ENCODE results near the gene NDUFS4. TPM values are rescaled to one million over a fixed set of nuclear protein-coding genes. Genes with fewer than 3 reads are reported as not detected.

The NDUFS4 gene
- total and polyA plus RNA-seq, 2 of the 4 experiments (the other 2 are of a cell fraction) = 34.2 to 70.1 TPM

GRCh38 chr5:53613536-53613935 is 53.1 kb downstream of the NDUFS4 start:
- no peak for DNase-seq
- no peak overlapping the region for H3K27ac ChIP-seq (ENCODE audit: insufficient read depth, low read length)
- no peak overlapping the region for H2AK9ac ChIP-seq (replicated peaks; ENCODE audit: low read depth, low read length, poor library complexity)
- no peak overlapping the region for H2BK120ac ChIP-seq (ENCODE audit: low read depth, low read length)
- H3K27me3 ChIP-seq (ENCODE audit: control insufficient read depth, insufficient read depth, low read length) = no peaks in the 10 kb centered on the region
- ChIA-PET CTCF (no interaction called here), POLR2A (ENCODE audit: unreplicated experiment) (interaction anchor here (0.5 kb wide), 1 partner anchor 41 kb away, joined by 4 read pairs; no protein-coding TSS in a partner anchor)
- in situ Hi-C loops (cut with MboI; ENCODE audit: low sequenced_read_pairs) = no loop called here
- H2BK15ac ChIP-seq (ENCODE audit: low read depth, low read length) = no peak overlapping the region
- H3K4me2 ChIP-seq (ENCODE audit: low read depth, low read length) = no peak overlapping the region
- H2BK20ac ChIP-seq (ENCODE audit: low read depth, low read length) = no peak overlapping the region
- no peaks in the 10 kb centered on the region for H3K36me3 ChIP-seq (ENCODE audit: control insufficient read depth, insufficient read depth, low read length)
- H2AK5ac ChIP-seq (ENCODE audit: low read depth, low read length) = no peak overlapping the region
- peaks cover 12% of the 10 kb centered on the region for H4K20me1 ChIP-seq (ENCODE audit: insufficient read depth, low read length)
- no peak overlapping the region for H3K14ac ChIP-seq (replicated peaks; ENCODE audit: low read depth, low read length)
- no peak overlapping the region for H2AFZ ChIP-seq (replicated peaks; ENCODE audit: low read length, poor library complexity)
- H3K9me1 ChIP-seq (ENCODE audit: insufficient read depth, low read length) = no peaks in the 10 kb centered on the region
- H3K18ac ChIP-seq (ENCODE audit: low read depth, low read length) = no peak overlapping the region
- peaks cover 23 to 47% of the 10 kb centered on the region in 2 experiments for H3K79me1 ChIP-seq (ENCODE audit: low read depth in 1 of 2, low read length in 2 of 2)
- H3K4me1 ChIP-seq (ENCODE audit: control insufficient read depth, insufficient read depth, low read length) = peaks cover 2% of the 10 kb centered on the region; the same call in 1 of the 2 replicates
- no peak overlapping the region for H4K91ac ChIP-seq (ENCODE audit: insufficient read depth, low read depth, low read length)
- no peak overlapping the region for H3K9ac ChIP-seq (ENCODE audit: low read depth, low read length)
- TF ChIP-seq SMC3 (IDR thresholded peaks at IDR 0.05; ENCODE audit: low read depth, low read length) (no peak), RCOR1 (IDR thresholded peaks at IDR 0.05; ENCODE audit: insufficient replicate concordance, low read length) (no peak), BHLHE40 (IDR thresholded peaks at IDR 0.05; ENCODE audit: low read depth, low read length) (no peak), USF2 (IDR thresholded peaks at IDR 0.05; ENCODE audit: low read depth, low read length) (no peak), CTCF (conservative IDR thresholded peaks at IDR 0.05; ENCODE audit: low read depth, low read length) (no peak), POLR2A (IDR thresholded peaks at IDR 0.05; ENCODE audit: low read depth, low read length) (no peak), MXI1 (IDR thresholded peaks at IDR 0.05; ENCODE audit: borderline replicate concordance, low read depth, low read length) (no peak), ELK1 (IDR thresholded peaks at IDR 0.05; ENCODE audit: borderline replicate concordance, low read depth, low read length) (no peak), CEBPB (IDR thresholded peaks at IDR 0.05; ENCODE audit: low read depth, low read length) (no peak), CHD1 (IDR thresholded peaks at IDR 0.05; ENCODE audit: low read depth, low read length) (no peak), MAZ (IDR thresholded peaks at IDR 0.05; ENCODE audit: borderline replicate concordance, low read depth, low read length) (no peak), RFX5 (IDR thresholded peaks at IDR 0.05; ENCODE audit: low read depth, low read length) (no peak), NFE2L2 (IDR thresholded peaks at IDR 0.05; ENCODE audit: low read depth, low read length) (no peak), FOS (IDR thresholded peaks at IDR 0.05; ENCODE audit: low read depth, low read length) (no peak)
- no peak overlapping the region for H3K4ac ChIP-seq (ENCODE audit: low read depth, low read length)
- H4K8ac ChIP-seq (ENCODE audit: low read depth in 2 of 2, low read length in 2 of 2) = no peak overlapping the region
- dilution Hi-C loops (cut with HindIII; ENCODE audit: low sequenced_read_pairs, unreplicated experiment) = no loop called here
- BruUV-seq (replicated peaks) = no TSS peak
- no peak overlapping the region for H3K56ac ChIP-seq (ENCODE audit: extremely low read depth, insufficient read depth, low read length)
- H3K23ac ChIP-seq (ENCODE audit: low read depth, low read length) = no peak overlapping the region
- no peak overlapping the region for H3K4me3 ChIP-seq (ENCODE audit: insufficient read depth, low read depth, low read length)
- ATAC-seq (ENCODE audit: low read depth) = no peak
- H2BK5ac ChIP-seq (ENCODE audit: low read depth, low read length, poor library complexity, severe bottlenecking) = no peak overlapping the region
- intact Hi-C loops (cut with micrococcal nuclease) = no loop called here
- H4K5ac ChIP-seq (ENCODE audit: low read depth, low read length) = no peak overlapping the region
- no peaks in the 10 kb centered on the region for H3K9me3 ChIP-seq (ENCODE audit: control insufficient read depth, insufficient read depth, low read length)
